ENCODE results near the gene SETX. TPM values are rescaled to one million over a fixed set of nuclear protein-coding genes. Genes with fewer than 3 reads are reported as not detected.

SETX gene
- total RNA-seq, 4 donors from 2014 or later, result 52.5 to 79.4 (median 69.7) TPM

DNA sequence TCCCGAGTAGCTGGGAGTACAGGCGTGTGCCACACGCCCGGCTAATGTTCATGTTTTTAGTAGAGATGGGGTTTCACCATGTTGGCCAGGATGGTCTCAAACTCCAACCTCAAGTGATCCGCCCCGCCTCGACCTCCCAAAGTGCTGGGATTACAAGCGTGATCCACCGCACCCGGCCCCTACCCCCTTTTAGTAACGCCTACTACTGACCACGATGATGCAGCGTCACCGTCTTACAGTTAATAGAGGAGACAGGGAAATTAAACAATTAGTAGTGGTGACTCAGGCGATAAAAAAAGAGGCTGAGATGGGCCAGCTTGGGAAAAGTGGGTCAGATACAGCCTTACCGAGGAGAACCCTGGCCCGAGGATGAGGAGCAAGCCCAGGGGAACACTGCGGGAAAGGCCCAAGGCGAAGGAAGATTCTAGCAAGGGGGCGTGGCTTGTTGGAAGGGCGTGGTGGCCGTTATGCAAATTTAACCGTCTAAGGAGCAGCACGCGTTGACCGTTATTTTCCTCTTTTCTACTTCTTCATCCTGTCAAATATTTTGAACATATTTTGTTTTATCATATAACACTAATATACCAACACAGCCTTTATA, 1.6 kb upstream of the SETX start:
- ATAC-seq (ENCODE audit: low FRiP score), result no peak
- no peak for DNase-seq (ENCODE audit: low spot score)
- TF ChIP-seq, protein P1, sequence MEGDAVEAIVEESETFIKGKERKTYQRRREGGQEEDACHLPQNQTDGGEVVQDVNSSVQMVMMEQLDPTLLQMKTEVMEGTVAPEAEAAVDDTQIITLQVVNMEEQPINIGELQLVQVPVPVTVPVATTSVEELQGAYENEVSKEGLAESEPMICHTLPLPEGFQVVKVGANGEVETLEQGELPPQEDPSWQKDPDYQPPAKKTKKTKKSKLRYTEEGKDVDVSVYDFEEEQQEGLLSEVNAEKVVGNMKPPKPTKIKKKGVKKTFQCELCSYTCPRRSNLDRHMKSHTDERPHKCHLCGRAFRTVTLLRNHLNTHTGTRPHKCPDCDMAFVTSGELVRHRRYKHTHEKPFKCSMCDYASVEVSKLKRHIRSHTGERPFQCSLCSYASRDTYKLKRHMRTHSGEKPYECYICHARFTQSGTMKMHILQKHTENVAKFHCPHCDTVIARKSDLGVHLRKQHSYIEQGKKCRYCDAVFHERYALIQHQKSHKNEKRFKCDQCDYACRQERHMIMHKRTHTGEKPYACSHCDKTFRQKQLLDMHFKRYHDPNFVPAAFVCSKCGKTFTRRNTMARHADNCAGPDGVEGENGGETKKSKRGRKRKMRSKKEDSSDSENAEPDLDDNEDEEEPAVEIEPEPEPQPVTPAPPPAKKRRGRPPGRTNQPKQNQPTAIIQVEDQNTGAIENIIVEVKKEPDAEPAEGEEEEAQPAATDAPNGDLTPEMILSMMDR (IDR thresholded peaks at IDR 0.05), result no peak

DNA sequence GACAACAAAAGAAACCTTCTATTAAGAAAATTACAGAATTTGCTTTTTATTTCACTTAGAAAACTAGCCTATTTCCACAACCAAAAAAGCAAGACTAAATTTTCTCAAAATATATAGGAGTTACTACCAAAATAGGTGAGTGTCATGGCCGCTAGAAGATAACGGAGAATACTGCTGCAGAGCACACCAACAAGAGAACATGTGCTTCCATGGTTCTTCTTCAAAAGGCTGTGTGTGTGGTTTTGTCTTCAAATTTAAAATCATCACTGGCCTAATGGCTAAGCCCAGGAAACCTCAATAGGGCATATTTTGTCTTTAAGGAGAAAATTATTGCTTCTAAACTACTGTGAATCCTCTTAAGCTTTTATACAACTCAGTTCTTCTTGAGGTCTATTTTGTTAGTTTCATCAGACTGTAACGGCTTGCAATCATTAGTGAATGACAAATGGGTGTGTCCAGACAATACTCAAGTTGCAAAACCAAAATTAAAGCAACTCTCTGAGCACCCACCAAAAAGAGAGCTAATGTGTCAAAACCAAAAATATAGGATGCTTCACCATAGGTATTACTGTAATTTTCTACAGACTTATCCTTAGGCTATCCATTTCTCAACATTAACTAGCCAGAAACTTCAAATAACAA, 3.3 kb downstream of the SETX start:
- no peak for ATAC-seq (ENCODE audit: low FRiP score)

DNA sequence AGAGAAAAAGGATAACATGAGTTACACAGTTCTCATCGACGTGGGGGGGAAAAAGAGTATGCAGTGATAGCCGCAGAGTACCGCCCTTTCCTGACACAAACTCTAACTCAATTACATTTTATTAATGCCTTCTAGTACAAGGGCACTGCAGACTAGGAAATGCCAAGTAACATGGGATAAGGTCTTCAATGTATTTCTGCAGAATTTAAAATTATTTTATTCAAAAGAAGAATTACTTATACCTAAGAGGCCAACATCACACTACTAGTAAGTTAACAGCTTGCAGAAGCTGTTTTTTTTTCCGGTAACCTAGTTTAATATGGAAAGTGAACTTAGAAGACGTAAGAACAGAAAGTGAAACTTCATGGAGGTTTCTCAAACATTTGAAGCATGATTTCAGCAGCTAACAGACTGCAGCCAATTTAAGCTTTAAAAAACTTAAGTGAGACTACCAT, 3.9 kb downstream of the SETX start:
- TF ChIP-seq, protein P1 (IDR thresholded peaks at IDR 0.05), result no peak
- DNase-seq (ENCODE audit: low spot score), result no peak
- no peak for ATAC-seq (ENCODE audit: low FRiP score)

More for the DNA sequence above, 3.3 kb downstream of the SETX start:
- TF ChIP-seq, protein P1 (IDR thresholded peaks at IDR 0.05), result no peak
- no peak for DNase-seq (ENCODE audit: low spot score)

DNA sequence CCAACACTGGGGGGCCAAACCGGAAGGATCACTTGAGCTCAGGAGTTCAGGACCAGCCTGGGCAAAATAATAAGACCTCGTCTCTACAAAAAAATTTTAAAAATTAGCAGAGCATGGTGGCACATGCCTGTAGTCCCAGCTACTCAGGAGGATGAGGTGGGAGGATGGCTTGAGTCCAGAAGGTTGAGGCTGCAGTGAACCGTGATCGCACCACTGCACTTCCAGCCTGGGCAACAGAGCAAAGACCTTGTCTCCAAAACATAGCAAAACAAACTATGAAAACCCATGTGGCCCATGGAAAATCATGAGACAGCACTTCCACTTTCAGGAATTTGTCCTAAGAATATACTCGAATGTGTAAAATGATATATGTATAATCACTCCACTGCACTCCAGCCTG, 6.1 kb downstream of the SETX start:
- TF ChIP-seq, protein P1 (IDR thresholded peaks at IDR 0.05), result no peak
- DNase-seq (ENCODE audit: low spot score), result no peak
- no peak for ATAC-seq (ENCODE audit: low FRiP score)

DNA sequence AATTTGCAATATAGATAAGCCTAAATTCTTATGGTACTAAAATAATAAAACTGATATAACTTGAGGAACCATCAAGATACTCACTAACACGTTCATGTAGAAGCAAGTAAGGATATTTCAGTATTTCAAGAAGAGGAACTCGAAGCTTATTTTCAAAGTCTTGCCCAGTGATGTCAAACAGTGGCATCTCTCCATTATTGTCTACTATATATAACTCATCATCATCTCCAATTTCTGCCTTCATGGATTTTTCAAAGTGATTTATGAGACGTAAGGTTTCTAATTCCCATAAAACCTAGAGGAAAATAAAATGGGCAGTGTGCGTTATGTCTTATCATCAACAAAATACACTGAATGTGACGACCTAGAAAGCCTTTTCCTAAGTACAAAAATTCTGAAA, 8.6 kb downstream of the SETX start:
- no peak for DNase-seq (ENCODE audit: low spot score)
- ATAC-seq (ENCODE audit: low FRiP score), result no peak
- TF ChIP-seq, protein P1 (IDR thresholded peaks at IDR 0.05), result no peak

DNA sequence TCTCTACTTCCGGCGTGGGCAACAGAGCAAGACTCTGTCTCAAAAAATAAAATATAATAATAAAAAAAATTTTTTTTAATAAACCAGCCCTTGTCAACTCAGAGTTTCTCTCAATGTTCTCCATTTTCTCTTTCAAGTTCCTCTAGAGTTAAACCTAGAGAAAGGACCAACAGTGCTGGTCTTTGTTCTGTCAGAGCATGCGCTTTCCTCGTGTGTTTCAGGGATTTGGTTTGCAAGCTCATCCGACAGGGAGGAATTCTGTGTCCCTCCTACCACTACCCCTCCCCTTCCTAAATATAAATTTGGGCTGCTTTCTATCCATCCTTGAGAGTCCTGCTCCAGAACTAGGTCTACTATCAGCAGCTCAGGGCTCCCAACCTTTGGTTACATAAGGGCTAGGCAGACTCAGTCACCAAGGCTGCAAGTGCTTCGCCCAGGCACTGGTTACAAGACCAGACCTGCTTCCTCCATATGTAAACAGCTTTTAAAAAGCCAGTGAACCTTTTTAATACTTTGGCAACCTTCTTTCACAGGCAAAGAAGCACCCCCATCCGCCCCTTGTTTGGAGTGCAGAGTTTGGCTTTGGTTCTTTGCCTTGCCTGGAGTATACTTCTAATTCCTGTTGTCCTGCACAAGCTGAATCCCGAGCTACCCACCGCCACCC, 13.5 kb downstream of the SETX start:
- no peak for ATAC-seq (ENCODE audit: low FRiP score)
- DNase-seq (ENCODE audit: low spot score), result no peak
- TF ChIP-seq, protein P1 (IDR thresholded peaks at IDR 0.05), result no peak
